ENCODE results near the gene FNDC3A.
A peak's percentile ranks its signal among the peaks of the same experiment; 100 is the strongest.

Gene FNDC3A

GRCh38 chr13:49221590-49221965, 245.9 kb downstream of the FNDC3A start:
- DNase-seq, result no peak

- DNase-seq, result peak; percentile 2
These were observed 249.7 kb downstream of the FNDC3A start for GRCh38 chr13:49225223-49226042.

- DNase-seq, result no peak
These were observed 250.9 kb downstream of the FNDC3A start for GRCh38 chr13:49226613-49227012.

GRCh38 chr13:49234741-49235140, 259.0 kb downstream of the FNDC3A start:
- DNase-seq, result no peak

- no peak for DNase-seq
These were observed 260.2 kb downstream of the FNDC3A start for GRCh38 chr13:49235856-49236431.

GRCh38 chr13:49238621-49239020, 262.9 kb downstream of the FNDC3A start:
- DNase-seq, result no peak

- DNase-seq, result no peak
These were observed 264.3 kb downstream of the FNDC3A start for GRCh38 chr13:49240017-49240416.

GRCh38 chr13:49241296-49241695, 265.6 kb downstream of the FNDC3A start:
- DNase-seq, result no peak

- DNase-seq, result no peak
These were observed 269.4 kb downstream of the FNDC3A start for GRCh38 chr13:49245101-49245500.

GRCh38 chr13:49246850-49247642, 271.3 kb downstream of the FNDC3A start:
- no peak for DNase-seq

GRCh38 chr13:49247643-49248621, 272.2 kb downstream of the FNDC3A start, which contains the start of gene CDADC1:
CDADC1 (plus strand) TSS chr13:49247925; CDS start chr13:49248038, 113 bp downstream.
- peak; percentile 83 for DNase-seq

GRCh38 chr13:49248622-49249002, 272.9 kb downstream of the FNDC3A start:
- DNase-seq, result no peak

GRCh38 chr13:49251326-49251725, 275.6 kb downstream of the FNDC3A start:
- DNase-seq, result no peak

GRCh38 chr13:49253310-49253709, 277.6 kb downstream of the FNDC3A start:
- DNase-seq, result no peak

GRCh38 chr13:49254007-49254406, 278.3 kb downstream of the FNDC3A start:
- DNase-seq, result no peak

- no peak for DNase-seq
These were observed 281.1 kb downstream of the FNDC3A start for GRCh38 chr13:49256841-49257240.

- no peak for DNase-seq
These were observed 282.5 kb downstream of the FNDC3A start for GRCh38 chr13:49258089-49258796.
